Retinal pigment epithelial cell (primary cell): Measurements from ENCODE around the gene SUN3.
"Not testable (repeated sequence)": the region's sequence is repeated elsewhere in the genome, so short reads cannot be mapped to it uniquely, and the experiment has no call there.

Experiments used
- DNase-seq: peaks from one replicate; pipeline ENCODE4 v3.0.0-alpha.2; 2010; ENCODE audit warnings: low read depth
- H3K4me3 ChIP-seq: 2 replicates; pipeline ENCODE4 v1.5.1; 2011; ENCODE audit warnings: mild to moderate bottlenecking, low read length, control low read depth, moderate library complexity
- CTCF ChIP-seq: conservative IDR thresholded peaks from 2 replicates; pipeline ENCODE4 v1.5.1; 2011; ENCODE audit warnings: low read depth, low read length, control low read depth, inconsistent platforms

SUN3 gene

GRCh38 chr7:47991741-47992311, 37.1 kb downstream of the SUN3 start:
- peak; percentile 80 for TF ChIP-seq CTCF
- peak overlapping the region; percentile 62 for H3K4me3 ChIP-seq
- peak; percentile 30 for DNase-seq

- H3K4me3 ChIP-seq: no peak overlapping the region
Measured at GRCh38 chr7:47991270-47991669, 37.6 kb downstream of the SUN3 start.

GRCh38 chr7:47990592-47990991, 38.3 kb downstream of the SUN3 start:
- no peak for TF ChIP-seq CTCF
- DNase-seq: no peak
- no peak overlapping the region for H3K4me3 ChIP-seq

More at GRCh38 chr7:47991270-47991669, 37.6 kb downstream of the SUN3 start:
- DNase-seq: no peak
- TF ChIP-seq CTCF: no peak

GRCh38 chr7:47989607-47990400, 39.1 kb downstream of the SUN3 start:
- peak; percentile 12 for DNase-seq
- H3K4me3 ChIP-seq: not testable (repeated sequence)

- no peak for DNase-seq
- no peak overlapping the region for H3K4me3 ChIP-seq
- peak; percentile 55 for TF ChIP-seq CTCF
Measured at GRCh38 chr7:47988496-47989386, 40.2 kb downstream of the SUN3 start.

GRCh38 chr7:47982610-47983009, 46.3 kb downstream of the SUN3 start:
- TF ChIP-seq CTCF: no peak
- no peak overlapping the region for H3K4me3 ChIP-seq
- DNase-seq: no peak

GRCh38 chr7:47980648-47981047, 48.3 kb downstream of the SUN3 start:
- H3K4me3 ChIP-seq, DNase-seq: not testable (repeated sequence)

GRCh38 chr7:47979832-47980181, 49.1 kb downstream of the SUN3 start:
- H3K4me3 ChIP-seq: peak overlapping the region; percentile 88
- DNase-seq: no peak
- no peak for TF ChIP-seq CTCF
